ENCODE data around the gene TOX2. TPM values are rescaled to one million over a fixed set of nuclear protein-coding genes. Genes with fewer than 3 reads are reported as not detected.

The TOX2 gene
- total RNA-seq, 1 donor from 2014 or later: 0.94 TPM

GRCh38 chr20:44065401-44066340 lies 151.0 kb downstream of the TOX2 start:
- H3K36me3 Mint-ChIP-seq: no peaks in the 10 kb centered on the region
- no peak for TF ChIP-seq CTCF (IDR thresholded peaks at IDR 0.05; ENCODE audit: unreplicated experiment)
- H3K9me3 Mint-ChIP-seq: peaks cover 4% of the 10 kb centered on the region
- peaks cover 17% of the 10 kb centered on the region for H3K27me3 Mint-ChIP-seq (ENCODE audit: low read depth)
- H3K27ac Mint-ChIP-seq: no peak overlapping the region
- no peak for DNase-seq (ENCODE audit: low spot score in 2 of 2, unreplicated experiment in 2 of 2)
- H3K4me1 Mint-ChIP-seq: no peaks in the 10 kb centered on the region
- H3K4me3 Mint-ChIP-seq: no peak overlapping the region

- no peak overlapping the region for H3K4me3 Mint-ChIP-seq
- no peaks in the 10 kb centered on the region for H3K4me1 Mint-ChIP-seq
- peaks cover 15% of the 10 kb centered on the region for H3K27me3 Mint-ChIP-seq (ENCODE audit: low read depth)
- no peaks in the 10 kb centered on the region for H3K36me3 Mint-ChIP-seq
- no peaks in the 10 kb centered on the region for H3K9me3 Mint-ChIP-seq
- no peak overlapping the region for H3K27ac Mint-ChIP-seq
- TF ChIP-seq CTCF (IDR thresholded peaks at IDR 0.05; ENCODE audit: unreplicated experiment): no peak
- DNase-seq (ENCODE audit: low spot score in 2 of 2, unreplicated experiment in 2 of 2): no peak
Observed at GRCh38 chr20:44066645-44067606, 152.3 kb downstream of the TOX2 start.

- H3K36me3 Mint-ChIP-seq: no peaks in the 10 kb centered on the region
- DNase-seq (ENCODE audit: low spot score in 2 of 2, unreplicated experiment in 2 of 2): no peak
- TF ChIP-seq CTCF (IDR thresholded peaks at IDR 0.05; ENCODE audit: unreplicated experiment): no peak
Observed at GRCh38 chr20:44067650-44068081, 153.0 kb downstream of the TOX2 start.

GRCh38 chr20:44068316-44069201 lies 153.9 kb downstream of the TOX2 start:
- no peak for DNase-seq (ENCODE audit: low spot score in 2 of 2, unreplicated experiment in 2 of 2)
- Mint-ChIP-seq H3K27me3 (ENCODE audit: low read depth) (peaks cover 18% of the 10 kb centered on the region), H3K27ac (no peak overlapping the region), H3K36me3 (no peaks in the 10 kb centered on the region), H3K4me1 (no peaks in the 10 kb centered on the region), H3K4me3 (no peak overlapping the region), H3K9me3 (no peaks in the 10 kb centered on the region)
- TF ChIP-seq CTCF (IDR thresholded peaks at IDR 0.05; ENCODE audit: unreplicated experiment): no peak

More at GRCh38 chr20:44067650-44068081, 153.0 kb downstream of the TOX2 start:
- Mint-ChIP-seq H3K27me3 (ENCODE audit: low read depth) (peaks cover 16% of the 10 kb centered on the region), H3K9me3 (no peaks in the 10 kb centered on the region), H3K4me1 (no peaks in the 10 kb centered on the region), H3K4me3 (no peak overlapping the region), H3K27ac (no peak overlapping the region)
